Activated T-cell treated with anti-CD3 and anti-CD28 coated beads, Interleukin-2, amount 50 U/mL, for 4 hours (primary cell): ENCODE data around the gene KLHL9. TPM values are rescaled to one million over a fixed set of nuclear protein-coding genes. Genes with fewer than 3 reads are reported as not detected.
A peak's percentile ranks its signal among the peaks of the same experiment; 100 is the strongest.

ENCODE experiments used
- ATAC-seq, 2 donors: fragments of 200-7000 bp; cut with Tn5 transposase; one replicate each; pipeline ENCODE4 v1.10.0; 2021
- DNase-seq: peaks from one replicate; pipeline ENCODE4 v3.0.0-alpha.2; 2020
- H3K27me3 Mint-ChIP-seq: one replicate; pipeline ENCODE4 v1.8.0; 2021; ENCODE audit warnings: low read depth, mixed read lengths
- H3K36me3 Mint-ChIP-seq: one replicate; pipeline ENCODE4 v1.8.0; 2022; ENCODE audit warnings: mixed read lengths; ENCODE audit not compliant: insufficient read depth
- H3K4me1 Mint-ChIP-seq: one replicate; pipeline ENCODE4 v1.8.0; 2021; ENCODE audit warnings: low read depth, mixed read lengths
- H3K4me3 Mint-ChIP-seq: one replicate; pipeline ENCODE4 v1.8.0; 2021; ENCODE audit warnings: mild to moderate bottlenecking, moderate library complexity, mixed read lengths
- H3K9me3 Mint-ChIP-seq: one replicate; pipeline ENCODE4 v1.8.0; 2021; ENCODE audit warnings: mixed read lengths
- total RNA-seq, 3 donors: library from RNA; stranded (reverse); gene quantifications; one replicate each; pipeline ENCODE4 v1.2.1, GENCODE V29; 2021

KLHL9 gene
- total RNA-seq, 3 donors from 2014 or later: 11.8 to 13.5 (median 12.9) TPM

- Mint-ChIP-seq H3K9me3 (no peaks in the 10 kb centered on the region), H3K4me1 (peaks cover 5% of the 10 kb centered on the region), H3K36me3 (no peaks in the 10 kb centered on the region), H3K4me3 (no peak overlapping the region), H3K27me3 (peaks cover 19% of the 10 kb centered on the region)
- ATAC-seq (peak; percentile 40 to 46), DNase-seq (no peak)
Observed at GRCh38 chr9:21294364-21294774, 40.8 kb downstream of the KLHL9 start.

- Mint-ChIP-seq H3K36me3 (no peaks in the 10 kb centered on the region), H3K4me3 (no peak overlapping the region)
Observed at GRCh38 chr9:21289848-21290247, 45.4 kb downstream of the KLHL9 start.

GRCh38 chr9:21287280-21287679 lies 47.9 kb downstream of the KLHL9 start:
- Mint-ChIP-seq H3K4me3 (no peak overlapping the region), H3K36me3 (no peaks in the 10 kb centered on the region), H3K9me3 (no peaks in the 10 kb centered on the region), H3K4me1 (no peaks in the 10 kb centered on the region), H3K27me3 (peaks cover 26% of the 10 kb centered on the region)
- no peak for ATAC-seq
- DNase-seq: no peak

More at GRCh38 chr9:21289848-21290247, 45.4 kb downstream of the KLHL9 start:
- ATAC-seq (no peak), DNase-seq (no peak)
- H3K4me1 Mint-ChIP-seq: peaks cover under 1% of the 10 kb centered on the region
- peaks cover 30% of the 10 kb centered on the region for H3K27me3 Mint-ChIP-seq
- H3K9me3 Mint-ChIP-seq: no peaks in the 10 kb centered on the region

GRCh38 chr9:21286659-21287058 lies 48.5 kb downstream of the KLHL9 start:
- no peaks in the 10 kb centered on the region for H3K9me3 Mint-ChIP-seq
- no peaks in the 10 kb centered on the region for H3K36me3 Mint-ChIP-seq
- H3K27me3 Mint-ChIP-seq: peaks cover 23% of the 10 kb centered on the region

GRCh38 chr9:21286099-21286498 lies 49.1 kb downstream of the KLHL9 start:
- Mint-ChIP-seq H3K4me3 (no peak overlapping the region), H3K9me3 (no peaks in the 10 kb centered on the region), H3K36me3 (no peaks in the 10 kb centered on the region), H3K27me3 (peaks cover 24% of the 10 kb centered on the region), H3K4me1 (no peaks in the 10 kb centered on the region)
- ATAC-seq (no peak), DNase-seq (no peak)

More at GRCh38 chr9:21286659-21287058, 48.5 kb downstream of the KLHL9 start:
- no peak overlapping the region for H3K4me3 Mint-ChIP-seq
- no peak for ATAC-seq
- DNase-seq: no peak
- H3K4me1 Mint-ChIP-seq: no peaks in the 10 kb centered on the region

- DNase-seq (no peak), ATAC-seq (no peak)
- Mint-ChIP-seq H3K9me3 (no peaks in the 10 kb centered on the region), H3K27me3 (peaks cover 26% of the 10 kb centered on the region), H3K4me1 (no peaks in the 10 kb centered on the region), H3K4me3 (no peak overlapping the region), H3K36me3 (no peaks in the 10 kb centered on the region)
Observed at GRCh38 chr9:21281275-21281674, 53.9 kb downstream of the KLHL9 start.

Other genes starting within 250 kb of the KLHL9 start
- not detected for gene IFNW1, start 193.6 kb downstream of the KLHL9 start, total RNA-seq
- not detected for gene IFNA21, start 168.7 kb downstream of the KLHL9 start, total RNA-seq
- gene IFNA4, start 147.8 kb downstream of the KLHL9 start, total RNA-seq: not detected
- not detected for gene IFNA7, start 133.2 kb downstream of the KLHL9 start, total RNA-seq
- not detected for gene IFNA10, start 128.3 kb downstream of the KLHL9 start, total RNA-seq
- gene IFNA16, start 118.1 kb downstream of the KLHL9 start, total RNA-seq: not detected
- not detected for gene IFNA17, start 107.2 kb downstream of the KLHL9 start, total RNA-seq
- gene IFNA14, start 95.4 kb downstream of the KLHL9 start, total RNA-seq: not detected
- not detected for gene IFNA5, start 30.1 kb downstream of the KLHL9 start, total RNA-seq
- gene IFNA6, start 15.5 kb upstream of the KLHL9 start, total RNA-seq: not detected
- not detected for gene IFNA13, start 32.7 kb upstream of the KLHL9 start, total RNA-seq
- gene IFNA2, start 50.0 kb upstream of the KLHL9 start, total RNA-seq: not detected
- not detected for gene IFNA8, start 73.7 kb upstream of the KLHL9 start, total RNA-seq
- not detected for gene IFNA1, start 105.0 kb upstream of the KLHL9 start, total RNA-seq
- gene IFNE, start 146.9 kb upstream of the KLHL9 start, total RNA-seq: not detected